D341Med (cell line): ENCODE data around the gene FAM107B.

Experiments used
- DNase-seq: peaks from one replicate; pipeline ENCODE4 v3.0.0; 2012; ENCODE audit warnings: low spot score

Gene FAM107B

DNA sequence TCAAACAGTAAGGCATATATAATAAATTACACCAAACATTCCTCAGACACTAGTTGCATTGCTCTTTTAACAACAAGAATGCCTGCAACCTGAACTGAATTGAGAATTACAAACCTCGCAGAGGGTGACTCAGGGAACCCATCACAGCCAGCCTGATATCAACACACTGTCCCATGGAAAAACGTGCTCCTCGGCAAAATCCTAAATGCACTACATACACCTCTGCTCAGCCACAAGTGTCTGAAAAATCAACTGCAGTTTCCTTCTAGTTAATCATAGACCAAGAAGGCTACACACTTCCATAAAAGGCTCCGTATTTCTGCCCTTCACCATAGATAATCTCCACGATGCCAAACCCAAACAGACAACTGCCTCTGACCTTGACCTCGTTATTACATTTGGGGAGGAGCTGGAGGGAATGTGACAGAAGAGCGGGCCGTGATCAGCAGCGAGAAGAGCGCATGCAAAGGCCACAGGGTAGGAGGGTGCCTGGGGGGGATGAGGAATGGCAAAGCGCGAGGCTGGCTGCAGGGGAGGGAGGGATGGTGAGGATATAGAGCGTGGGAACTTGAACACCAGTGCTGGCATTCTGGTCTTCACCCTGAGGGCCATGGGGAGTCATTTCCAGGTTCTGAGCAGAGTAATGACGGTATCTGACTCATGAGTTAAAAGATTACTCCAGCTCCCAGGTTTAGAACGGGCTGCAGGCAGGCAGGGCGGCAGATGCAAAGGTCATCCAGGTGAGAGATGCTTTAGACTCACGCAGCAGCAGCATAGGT lies 242.0 kb downstream of the FAM107B start:
- no peak for DNase-seq

DNA sequence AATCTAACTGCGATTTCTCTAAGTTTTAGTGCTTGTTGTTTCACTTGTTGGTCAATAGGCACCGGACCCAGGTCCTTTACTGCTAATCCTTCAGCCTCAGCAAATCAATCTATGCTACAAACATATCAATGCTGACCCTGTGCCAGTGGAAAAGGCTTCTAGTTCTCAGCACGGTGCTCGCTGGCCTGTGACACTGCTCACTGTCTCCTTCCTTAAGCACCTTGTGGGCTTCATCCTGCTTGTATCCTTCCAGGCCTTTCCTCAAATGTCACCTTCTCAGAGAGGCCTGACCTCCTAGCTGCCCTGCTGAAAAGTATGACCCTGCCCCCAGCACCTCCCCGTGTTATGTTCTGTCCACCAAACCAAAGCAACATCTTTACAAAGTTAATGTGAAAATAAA lies 242.7 kb downstream of the FAM107B start:
- DNase-seq, result no peak

DNA sequence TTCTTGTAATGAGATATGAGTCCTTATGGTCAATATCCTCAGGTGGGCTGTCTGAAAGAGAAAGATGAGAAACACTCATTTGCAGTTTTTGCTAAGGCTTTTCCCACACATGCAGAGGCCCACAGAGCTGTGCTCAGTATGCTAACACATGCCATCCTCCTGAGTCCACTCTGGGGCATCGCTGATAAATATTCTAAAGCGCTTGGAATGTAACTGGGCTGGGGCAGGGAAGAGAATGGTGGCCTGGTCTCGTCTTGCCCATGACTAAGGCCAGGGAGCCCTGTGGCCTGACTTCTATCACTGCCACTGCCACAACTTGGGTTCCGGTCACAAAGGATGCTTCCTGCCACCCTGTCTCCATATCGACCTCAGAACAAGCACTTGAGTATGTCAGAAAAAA lies 244.2 kb downstream of the FAM107B start:
- no peak for DNase-seq

DNA sequence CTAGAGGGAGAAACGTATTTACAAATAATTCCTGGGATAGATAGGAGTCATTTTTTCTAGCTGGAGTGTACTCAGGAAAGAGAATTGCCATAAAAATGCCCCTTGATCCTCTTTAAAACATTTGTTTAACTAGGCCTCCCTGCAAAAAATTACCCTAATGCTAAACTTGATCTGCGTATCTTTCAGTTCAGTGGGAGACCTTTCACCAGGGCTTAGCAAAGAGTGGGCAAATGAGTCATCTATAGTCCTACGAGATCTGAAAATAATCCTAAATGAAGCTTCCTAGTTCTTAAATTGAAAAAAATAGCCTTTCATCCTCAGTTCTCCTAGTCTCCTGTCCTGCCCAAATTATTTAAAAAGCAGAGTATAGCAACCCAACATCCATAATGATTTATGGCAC lies 245.3 kb downstream of the FAM107B start:
- no peak for DNase-seq

DNA sequence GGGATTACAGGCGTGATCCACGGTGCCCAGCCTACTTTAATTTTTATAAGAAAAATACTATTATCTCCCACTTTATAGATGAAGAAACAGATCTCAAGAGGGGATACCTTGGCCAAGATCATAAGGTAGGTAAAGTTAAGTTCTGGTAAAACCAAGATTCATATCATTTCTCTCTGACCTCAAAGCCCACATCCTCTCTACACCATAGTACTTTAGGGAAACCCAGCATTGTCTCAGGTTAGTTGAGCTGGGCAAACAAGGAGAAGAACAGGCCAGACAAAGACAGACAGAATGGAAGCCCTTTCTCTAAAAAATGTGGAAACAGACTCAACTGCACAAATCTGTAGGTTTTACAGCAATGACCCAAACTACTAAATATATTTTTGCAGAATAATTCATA lies 246.2 kb downstream of the FAM107B start:
- no peak for DNase-seq

DNA sequence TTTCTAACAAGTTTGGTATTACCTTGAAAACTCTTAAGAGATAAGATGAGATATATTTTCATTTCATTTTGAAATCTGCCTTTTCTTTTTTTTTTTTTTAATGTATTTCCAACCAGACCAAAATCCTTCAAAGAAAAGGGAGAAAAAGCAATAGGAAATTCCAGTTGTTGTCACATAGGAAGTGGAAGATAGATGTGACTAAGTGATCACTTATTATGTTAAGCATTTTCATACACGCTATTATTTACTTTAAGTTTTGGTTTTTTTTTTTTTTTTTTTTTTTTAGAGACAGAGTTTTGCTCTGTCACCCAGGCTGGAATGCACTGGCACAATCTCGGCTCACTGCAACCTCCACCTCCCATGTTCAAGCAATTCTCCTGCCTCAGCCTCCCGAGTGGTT lies 246.8 kb downstream of the FAM107B start:
- DNase-seq, result no peak

DNA sequence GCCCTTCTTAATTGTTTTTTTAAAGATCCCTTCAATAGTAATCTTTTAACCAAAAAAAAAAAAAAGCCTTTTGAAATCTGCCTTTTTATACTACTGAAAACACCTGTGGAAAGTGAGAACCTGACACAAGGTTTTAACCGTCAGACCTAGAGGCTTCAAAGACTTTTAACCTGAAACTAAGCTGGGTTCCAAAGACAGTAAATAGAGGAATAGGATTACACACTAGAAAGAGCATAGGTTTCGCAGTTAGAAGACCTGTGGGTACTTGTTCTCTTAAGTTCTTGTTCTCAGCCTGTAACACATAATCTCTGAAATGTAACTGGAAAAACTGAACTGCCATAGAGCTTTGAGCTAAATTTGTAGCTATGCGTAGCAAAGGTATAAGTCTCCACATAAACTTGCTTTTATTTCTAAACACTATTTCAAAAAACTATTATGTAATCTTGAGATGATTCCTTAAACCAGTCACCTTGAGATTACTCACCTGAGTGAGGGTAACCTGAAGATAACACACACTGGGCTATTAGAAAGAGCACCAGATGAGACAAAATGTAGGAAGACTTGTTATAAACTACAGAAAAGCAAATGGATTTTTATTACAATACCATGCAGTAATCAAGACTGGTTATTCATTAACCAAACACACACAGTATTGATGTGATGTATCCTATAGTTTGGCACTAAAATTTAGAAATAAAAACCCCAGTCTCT lies 247.4 kb downstream of the FAM107B start:
- no peak for DNase-seq

DNA sequence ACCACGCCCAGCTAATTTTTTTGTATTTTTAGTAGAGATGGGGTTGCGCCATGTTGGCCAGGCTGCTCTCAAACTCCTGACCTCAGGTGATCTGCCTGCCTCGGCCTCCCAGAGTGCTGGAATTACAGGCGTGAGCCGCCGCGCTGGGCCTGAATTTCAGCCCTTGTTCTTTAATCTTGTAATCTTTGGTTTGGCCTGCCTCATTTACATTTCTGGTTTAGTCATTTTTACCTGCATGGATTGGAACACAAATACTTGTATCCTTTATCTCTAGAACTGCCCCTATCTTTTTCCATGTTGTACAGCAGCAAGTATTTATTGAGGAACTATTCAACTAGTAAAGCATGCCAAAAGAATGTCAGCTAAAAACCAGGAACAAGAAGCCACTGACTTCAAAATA lies 248.4 kb downstream of the FAM107B start:
- DNase-seq, result no peak

DNA sequence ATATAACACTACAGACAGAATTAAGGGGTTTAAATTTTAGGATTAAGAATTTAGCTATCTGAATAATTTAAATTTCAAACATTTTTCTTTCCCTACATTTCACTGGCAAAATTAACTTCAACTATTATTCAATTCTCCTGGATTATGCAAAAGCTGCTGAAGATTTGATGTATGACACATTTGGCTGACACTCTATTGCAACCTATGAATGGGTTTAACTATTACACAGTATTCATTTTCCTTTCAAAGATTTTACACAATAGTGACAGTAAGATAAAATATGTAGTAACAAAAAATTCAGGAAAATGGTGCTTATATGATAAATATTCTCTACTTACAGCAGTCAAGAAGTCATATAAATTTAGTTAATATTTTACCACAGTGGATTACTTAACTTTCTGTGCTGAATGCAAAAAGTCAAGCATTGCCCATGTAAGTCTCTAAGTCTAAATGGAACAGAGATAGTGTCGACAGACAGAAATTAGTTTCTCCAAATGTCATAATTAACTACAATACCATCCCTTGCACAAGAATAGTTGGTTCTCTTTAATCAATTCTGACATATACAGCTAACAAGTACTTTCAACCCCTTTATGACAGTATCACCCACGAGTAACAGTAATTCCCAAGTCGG lies 249.9 kb downstream of the FAM107B start:
- no peak for DNase-seq

DNA sequence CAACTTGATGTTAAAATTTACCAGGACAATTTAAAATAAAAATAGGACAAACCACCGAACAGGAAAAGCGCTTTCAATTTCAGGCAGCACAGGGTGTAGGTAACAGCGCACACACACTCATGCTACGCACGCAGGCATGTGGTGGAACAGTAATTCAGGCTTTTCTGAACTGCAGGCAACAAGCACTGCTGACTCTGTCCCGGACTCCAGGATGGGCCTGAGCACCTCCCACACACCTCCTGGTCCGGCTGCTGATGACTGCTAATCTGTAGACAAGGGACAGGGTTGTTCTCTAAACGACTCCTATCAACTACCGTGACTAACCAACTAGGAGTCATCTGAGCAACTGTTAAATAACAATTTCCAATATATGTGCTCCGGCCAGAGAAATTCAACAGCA lies 251.4 kb downstream of the FAM107B start:
- DNase-seq, result no peak

DNA sequence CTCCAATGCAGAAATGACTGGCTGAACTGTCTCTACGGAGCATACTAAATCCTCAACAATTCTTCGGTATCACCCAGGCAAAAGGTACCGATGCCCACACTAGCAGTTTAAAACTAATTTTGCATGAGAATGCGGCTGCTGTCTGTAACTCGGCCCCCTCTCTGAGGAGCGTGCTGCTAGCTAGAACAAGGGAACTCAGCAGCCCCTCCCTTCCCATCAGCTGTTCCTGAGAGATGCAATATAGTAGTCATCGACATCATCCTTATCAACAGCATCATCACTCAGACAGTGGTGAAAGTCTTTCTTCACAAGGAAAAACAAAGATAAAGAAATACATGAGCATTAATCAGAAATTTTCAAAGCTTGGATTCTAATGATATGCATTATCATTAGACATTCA lies 254.9 kb downstream of the FAM107B start:
- DNase-seq, result no peak

DNA sequence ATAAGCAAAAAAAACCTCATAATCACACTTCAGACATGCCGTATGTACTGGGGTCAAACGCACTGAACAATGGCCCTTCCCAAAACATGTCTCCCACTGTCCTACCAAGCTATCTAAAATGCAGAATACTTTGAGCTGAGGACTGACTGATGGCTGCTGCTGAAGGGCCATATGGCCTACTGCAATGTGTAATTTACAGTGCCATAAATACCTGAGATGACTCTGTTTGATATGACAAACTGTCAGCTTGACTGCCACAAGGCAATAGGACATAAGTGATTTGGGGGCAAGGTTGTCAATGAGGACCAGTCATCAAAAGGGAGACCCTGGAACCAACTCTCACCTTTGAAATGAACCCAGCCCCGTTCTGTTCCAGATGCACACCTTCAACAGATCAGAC lies 256.5 kb downstream of the FAM107B start:
- no peak for DNase-seq

DNA sequence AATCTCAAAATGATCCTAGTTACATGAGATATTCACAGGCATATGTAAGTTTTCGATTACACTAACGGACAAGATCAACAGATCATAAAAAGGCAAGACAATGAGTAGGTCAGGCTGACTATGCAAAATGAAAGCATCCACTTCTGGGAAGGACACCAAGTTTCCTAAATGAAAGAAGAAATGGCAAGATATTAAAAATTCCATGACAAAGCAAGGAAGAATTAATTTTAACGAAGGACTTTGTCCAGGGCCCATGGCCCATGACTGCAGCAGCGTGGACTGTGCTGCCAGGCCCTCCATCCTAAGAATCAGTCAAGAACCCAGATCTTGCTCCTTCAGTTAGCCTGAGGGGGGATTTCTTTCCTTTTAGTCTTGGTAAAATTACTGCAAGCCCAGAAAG lies 261.6 kb downstream of the FAM107B start:
- no peak for DNase-seq

DNA sequence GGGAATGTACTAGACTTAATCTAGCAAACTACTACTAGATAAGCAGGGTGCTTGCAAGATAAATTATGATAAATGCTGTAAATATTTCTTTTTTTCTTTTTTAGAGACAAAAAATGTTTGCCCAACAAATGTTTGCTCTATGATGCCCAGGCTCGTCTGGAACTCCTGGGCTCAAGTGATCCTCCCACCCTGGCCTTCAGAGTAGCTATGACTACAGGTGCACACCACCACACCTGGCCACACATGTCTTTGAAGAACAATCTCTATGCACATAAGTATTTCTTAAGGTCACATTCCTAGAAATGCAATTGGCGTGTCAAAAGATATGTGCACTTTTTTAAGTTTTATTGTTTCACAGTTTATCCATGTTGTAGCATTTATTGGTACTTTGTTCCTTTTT lies 264.4 kb downstream of the FAM107B start:
- no peak for DNase-seq

DNA sequence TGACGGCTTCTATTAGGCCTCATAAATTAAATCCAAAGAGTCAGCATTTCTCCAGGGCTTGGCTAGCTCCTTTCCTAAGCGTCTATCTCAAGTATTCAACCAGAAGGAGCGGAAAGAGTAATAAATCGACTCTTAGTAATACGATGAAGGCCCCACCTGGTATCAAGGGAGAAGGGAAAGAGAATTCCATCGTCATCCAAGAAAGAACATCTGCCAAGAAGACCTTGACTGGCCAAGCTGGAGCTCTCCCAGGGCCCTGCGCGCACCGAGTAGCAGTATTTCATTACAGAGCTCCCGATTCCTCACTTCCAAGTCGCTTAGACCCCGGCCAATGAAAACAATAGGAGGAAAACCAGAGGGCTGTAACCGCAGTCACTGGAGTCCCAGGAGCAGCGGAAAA lies 266.0 kb downstream of the FAM107B start:
- no peak for DNase-seq

DNA sequence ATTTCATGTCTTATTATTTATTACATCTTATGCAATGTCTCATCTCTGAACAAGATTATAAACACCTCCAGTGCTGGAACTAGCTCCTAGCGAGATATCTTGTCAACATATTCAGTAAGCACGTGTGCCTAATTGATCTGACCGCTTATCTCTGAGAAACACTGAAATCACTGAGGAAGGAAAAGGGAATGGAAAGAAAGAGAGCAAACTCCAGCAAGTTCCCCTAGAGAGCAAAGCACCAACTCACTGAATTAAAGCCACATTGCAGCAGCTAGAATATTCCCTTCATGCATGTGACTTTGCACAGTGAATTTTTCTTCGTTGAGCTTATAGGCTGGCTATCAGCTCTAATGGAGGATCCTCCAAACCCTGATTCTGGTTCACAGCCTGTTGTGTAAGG lies 266.9 kb downstream of the FAM107B start:
- no peak for DNase-seq

DNA sequence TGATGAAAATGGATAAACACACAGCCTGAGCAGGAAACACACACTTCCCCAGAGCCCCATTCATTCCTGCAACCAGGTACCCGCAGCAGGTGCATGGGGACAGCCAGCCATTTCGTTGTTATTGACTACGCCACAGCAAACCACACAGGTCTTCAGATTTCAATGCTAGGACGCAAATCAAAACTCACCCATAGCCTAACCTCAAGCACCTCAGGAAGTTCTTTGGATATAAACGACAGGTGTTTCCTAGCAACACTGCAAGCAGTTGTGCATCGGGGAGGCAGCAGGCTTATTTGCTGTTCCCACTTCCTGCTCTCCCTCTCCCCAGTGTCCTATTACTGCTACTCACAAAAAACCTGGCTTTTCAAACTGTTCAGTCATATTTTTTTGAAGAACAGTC lies 267.5 kb downstream of the FAM107B start:
- DNase-seq, result no peak

DNA sequence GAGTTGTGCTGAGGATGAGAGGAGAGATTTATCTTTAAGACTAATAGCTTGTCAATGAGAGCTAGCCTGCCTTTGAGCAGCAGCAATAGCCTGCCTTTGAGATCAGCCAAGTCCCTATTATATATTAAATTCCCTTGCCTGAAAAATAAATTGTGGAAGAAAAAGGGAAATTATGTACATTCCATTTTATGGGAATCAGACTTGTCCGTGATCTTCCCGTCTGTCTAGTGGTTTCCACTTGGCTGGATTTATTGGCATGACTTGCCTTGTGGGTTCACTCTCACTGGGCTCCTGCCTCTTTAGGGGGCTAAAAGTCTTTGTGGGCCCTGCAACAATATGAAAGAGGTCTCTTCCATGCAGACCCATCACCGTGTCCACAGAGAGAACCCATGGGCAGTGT lies 272.3 kb downstream of the FAM107B start:
- DNase-seq, result no peak

DNA sequence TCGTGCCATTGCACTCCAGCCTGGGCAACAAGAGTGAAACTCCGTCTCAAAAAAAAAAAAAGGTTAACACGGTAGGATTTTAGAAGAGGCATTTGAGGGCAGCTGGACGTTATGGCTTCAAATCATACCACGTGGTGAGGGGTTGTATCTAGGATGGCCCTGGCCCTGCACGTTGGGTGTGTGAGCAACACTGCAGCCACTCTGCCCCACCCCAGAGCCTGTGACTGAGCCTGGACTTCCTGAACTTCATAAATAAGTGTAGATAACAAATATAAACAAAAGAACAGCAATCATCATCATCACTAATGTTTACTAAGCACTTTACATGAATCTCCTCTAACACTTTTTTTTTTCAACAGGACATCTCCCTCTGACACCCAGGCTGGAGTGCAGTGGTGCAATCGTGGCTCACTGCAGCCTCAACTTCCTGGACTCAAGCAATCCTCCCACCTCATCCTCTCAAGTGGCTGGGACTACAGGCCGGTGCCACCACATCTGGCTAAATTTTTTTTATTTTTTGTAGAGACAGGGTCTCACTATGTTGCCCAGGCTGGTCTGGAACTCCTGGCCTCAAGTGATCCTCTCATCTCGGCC lies 274.4 kb downstream of the FAM107B start:
- DNase-seq, result no peak

DNA sequence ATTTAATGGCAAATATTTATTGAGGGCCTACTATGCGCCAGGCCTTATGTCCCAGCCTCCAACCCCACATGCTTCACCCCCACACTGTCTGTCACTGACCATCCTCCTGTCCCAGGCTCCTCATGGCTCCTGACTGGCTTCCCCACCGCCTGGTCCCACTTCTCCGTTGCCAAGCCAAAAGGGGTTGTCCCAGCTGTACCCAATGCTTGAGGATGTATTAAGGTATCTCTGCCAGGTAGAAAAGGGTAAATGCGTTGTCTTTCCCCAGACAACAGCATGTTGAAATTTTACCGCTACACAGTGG lies 275.1 kb downstream of the FAM107B start:
- DNase-seq, result no peak

DNA sequence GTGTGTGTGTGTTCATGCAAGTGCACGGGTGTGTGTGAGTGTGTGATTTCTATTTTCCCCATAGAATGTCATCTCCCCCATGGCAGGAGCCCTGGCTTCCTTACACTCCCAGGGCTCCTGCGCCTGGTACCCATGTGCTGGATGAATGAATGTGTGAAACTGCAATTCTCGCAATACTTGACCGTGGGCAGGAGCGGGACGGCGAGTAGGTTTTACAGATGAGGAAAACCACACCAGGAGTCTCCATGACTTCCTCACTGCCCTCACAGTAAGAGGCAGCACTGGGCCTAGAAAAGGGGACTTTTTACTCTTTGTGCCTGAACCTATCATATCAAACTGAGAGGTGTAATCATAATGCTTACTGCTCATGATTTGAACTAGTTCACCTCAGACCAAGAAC lies 276.4 kb downstream of the FAM107B start:
- no peak for DNase-seq

DNA sequence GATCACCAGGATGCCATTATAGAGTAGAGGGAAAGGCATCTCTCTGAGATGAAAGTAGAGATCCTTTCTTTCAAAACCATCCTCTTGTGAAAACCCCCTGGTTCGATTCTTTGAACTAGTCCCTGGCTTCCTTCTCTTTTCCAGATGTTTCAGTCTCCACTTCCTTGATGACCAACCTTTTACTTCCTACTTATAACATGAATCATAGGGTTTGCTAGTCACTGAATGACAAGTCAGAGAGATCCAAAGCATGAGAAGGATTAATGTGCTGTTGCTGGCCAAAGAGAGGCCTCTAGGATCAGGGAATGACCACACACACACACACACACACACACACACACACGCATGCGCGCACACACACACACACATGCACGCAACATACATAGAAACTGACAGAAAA lies 282.9 kb downstream of the FAM107B start:
- DNase-seq, result no peak

DNA sequence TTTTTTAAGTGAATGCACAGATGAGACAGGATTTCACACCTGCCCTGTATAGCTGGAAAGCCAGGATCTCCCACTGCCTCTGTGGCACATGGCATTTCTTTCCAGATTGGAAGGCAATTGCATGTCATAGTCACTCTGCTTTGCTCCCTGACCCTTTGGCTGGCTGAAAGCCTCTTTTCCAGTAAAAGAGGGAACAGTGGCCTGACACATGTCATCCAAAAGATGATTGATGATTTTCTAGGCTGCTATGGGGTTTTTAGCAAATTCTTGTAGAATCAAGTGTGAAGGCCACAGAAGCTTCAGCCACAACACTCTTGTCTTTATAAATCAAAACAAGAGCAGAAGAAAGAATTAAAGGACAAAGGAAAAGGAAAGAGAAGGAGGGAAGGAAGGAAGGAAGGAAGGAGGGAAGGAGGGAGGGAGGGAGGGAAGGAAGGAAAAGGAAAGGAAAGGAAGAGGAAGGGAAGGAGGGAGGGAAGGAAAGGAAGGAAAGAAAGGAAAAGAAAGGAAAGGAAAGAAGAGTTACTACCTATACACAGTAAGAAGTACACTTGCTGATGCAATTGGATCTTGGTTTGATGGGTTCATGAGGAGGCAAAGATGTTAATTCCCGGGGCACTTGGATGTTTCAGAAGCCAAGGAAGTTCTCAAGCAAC lies 285.0 kb downstream of the FAM107B start:
- no peak for DNase-seq
